Stomach (tissue), 4 donors: ENCODE measurements around the gene FAM184B.

Experiments
- EP300 ChIP-seq: sonication (generic); formaldehyde crosslinking; IDR thresholded peaks from one replicate; pipeline ENCODE4 v1.6.1; 2017; ENCODE audit warnings: antibody characterized with exemption
- POLR2A ChIP-seq, 4 donors: fragments of 450-650 bp; IDR thresholded peaks; one replicate each; pipeline ENCODE4 v1.6.1; 2016; ENCODE audit warnings: antibody characterized with exemption in 4 of 4, control low read depth in 2 of 4, mild to moderate bottlenecking in 1 of 4, moderate library complexity in 1 of 4
- POLR2AphosphoS5 ChIP-seq, 3 donors: sonication (generic); formaldehyde crosslinking; IDR thresholded peaks; one replicate each; pipeline ENCODE4 v1.6.1; 2016; ENCODE audit warnings: antibody characterized with exemption in 3 of 3
- TF ChIP-seq, protein P1 (sequence below), 7 experiments: fragments of 450-650 bp in 4 of 7; fragments of 200-600 bp in 3 of 7; sonication (generic) in 3 of 7; IDR thresholded peaks; one replicate each; pipeline ENCODE4 v1.5.1; 2016 to 2019; ENCODE audit warnings: antibody characterized with exemption in 7 of 7, control low read depth in 2 of 7, mild to moderate bottlenecking in 1 of 7

DNA sequence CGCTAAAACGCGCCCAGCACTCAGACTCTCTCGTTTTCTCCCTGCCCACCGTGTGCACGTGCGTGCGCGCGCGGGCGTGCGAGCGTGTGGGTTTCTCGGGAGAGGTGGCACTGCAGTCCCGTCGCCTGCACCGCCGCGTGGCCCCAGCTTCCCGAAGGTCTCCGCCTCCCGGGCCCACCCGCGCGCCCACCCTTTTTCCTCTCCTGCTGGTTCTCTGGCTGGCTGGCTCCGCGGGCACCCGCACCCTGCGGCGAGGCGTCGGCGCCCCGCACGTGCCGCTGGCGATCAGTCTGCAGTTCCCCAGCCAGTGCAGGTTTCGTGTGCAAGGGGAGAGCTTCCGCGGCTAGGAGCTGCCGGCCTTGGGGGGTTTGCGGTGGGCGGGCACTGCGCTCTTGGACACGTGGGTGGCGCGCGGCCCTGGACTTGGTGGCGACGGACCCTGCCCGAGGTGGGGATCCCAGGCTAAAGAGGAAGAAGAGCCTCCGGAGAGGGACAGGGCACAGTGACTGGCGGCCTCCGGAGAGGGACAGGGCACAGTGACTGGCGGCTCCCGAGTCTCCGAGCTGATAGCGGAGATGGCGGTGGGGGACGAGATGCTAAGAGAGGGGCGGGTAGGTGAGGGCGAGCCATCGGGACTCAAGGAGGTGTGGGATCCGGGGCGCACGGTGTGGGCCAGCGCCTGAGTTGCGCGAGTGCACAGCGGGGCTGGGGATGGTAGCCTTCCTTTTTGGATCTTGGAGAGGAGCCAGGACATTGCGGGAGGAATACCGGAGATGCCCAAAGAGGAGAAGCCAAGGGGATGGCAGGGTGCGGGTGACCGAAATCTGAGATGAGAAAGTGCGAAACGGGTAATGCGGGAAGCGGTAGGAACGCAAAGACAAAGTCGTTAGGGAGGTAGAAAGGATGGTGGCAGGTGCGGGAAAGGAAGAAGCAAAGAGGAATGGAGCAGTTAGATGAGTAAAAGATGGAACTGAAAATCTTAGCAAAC lies at the start of gene FAM184B:
- TF ChIP-seq, protein P1, sequence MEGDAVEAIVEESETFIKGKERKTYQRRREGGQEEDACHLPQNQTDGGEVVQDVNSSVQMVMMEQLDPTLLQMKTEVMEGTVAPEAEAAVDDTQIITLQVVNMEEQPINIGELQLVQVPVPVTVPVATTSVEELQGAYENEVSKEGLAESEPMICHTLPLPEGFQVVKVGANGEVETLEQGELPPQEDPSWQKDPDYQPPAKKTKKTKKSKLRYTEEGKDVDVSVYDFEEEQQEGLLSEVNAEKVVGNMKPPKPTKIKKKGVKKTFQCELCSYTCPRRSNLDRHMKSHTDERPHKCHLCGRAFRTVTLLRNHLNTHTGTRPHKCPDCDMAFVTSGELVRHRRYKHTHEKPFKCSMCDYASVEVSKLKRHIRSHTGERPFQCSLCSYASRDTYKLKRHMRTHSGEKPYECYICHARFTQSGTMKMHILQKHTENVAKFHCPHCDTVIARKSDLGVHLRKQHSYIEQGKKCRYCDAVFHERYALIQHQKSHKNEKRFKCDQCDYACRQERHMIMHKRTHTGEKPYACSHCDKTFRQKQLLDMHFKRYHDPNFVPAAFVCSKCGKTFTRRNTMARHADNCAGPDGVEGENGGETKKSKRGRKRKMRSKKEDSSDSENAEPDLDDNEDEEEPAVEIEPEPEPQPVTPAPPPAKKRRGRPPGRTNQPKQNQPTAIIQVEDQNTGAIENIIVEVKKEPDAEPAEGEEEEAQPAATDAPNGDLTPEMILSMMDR (IDR thresholded peaks at IDR 0.05) = no peak
- TF ChIP-seq POLR2A (IDR thresholded peaks at IDR 0.05) (no peak), POLR2AphosphoS5 (IDR thresholded peaks at IDR 0.05) (no peak), EP300 (no peak)
